ENCODE data around the gene HHIP. TPM values are rescaled to one million over a fixed set of nuclear protein-coding genes. Genes with fewer than 3 reads are reported as not detected.

Gene HHIP
- total RNA-seq, 1 experiment from 2014 or later = 0.32 TPM

DNA sequence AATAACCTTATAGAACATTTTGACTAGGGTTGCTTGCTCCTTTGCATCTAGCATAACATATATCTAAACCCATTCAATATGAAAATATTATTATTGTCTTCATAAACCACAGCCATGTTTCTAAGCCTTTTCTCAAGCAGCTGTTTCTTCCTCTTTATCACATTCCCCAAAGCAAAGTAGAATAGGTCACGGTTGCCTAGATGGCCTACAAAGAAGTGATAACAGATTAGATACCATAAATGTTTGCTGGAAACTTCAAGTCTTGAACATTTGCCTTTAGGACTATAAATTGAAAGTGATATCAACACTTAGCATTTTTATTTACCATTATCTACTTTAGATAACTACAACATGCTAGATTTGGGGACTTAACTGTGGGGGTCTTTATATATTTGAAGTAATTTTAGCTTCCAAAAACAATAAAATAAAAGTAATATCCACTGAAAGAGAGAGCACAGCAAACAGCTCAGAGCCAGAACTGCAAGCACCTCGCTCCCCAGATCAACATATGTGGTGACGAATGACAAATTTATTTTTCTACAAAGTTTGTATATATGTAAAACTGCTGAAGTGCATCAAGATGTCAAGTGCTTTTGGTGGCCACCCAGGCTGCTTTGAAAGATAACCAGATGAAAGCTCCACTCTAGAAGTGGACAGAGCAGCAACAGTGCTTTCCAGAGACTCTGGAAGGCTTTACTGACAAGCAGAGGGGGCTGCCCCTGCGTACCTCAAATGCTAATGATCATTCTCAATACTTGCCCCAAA is 8.0 kb downstream of the HHIP start:
- Histone ChIP-seq H3K4me3 (ENCODE audit: low read depth, low read length) (no peak overlapping the region), H3K27me3 (replicated peaks; ENCODE audit: control insufficient read depth, insufficient read depth, low read length) (no peaks in the 10 kb centered on the region), H3K36me3 (ENCODE audit: control insufficient read depth, insufficient read depth, low read length) (no peaks in the 10 kb centered on the region), H3K4me1 (no peaks in the 10 kb centered on the region), H3K9me3 (no peaks in the 10 kb centered on the region)
- BruUV-seq (replicated peaks) = no TSS peak
- H3K4me1 Mint-ChIP-seq (ENCODE audit: low read depth, unreplicated experiment) = no peaks in the 10 kb centered on the region
- intact Hi-C loops (cut with micrococcal nuclease; ENCODE audit: unreplicated experiment) = no loop called here
- CTCF ChIA-PET = no interaction called here
- H3K4me3 Mint-ChIP-seq (ENCODE audit: unreplicated experiment) = no peak overlapping the region
- TF ChIP-seq, protein P1, sequence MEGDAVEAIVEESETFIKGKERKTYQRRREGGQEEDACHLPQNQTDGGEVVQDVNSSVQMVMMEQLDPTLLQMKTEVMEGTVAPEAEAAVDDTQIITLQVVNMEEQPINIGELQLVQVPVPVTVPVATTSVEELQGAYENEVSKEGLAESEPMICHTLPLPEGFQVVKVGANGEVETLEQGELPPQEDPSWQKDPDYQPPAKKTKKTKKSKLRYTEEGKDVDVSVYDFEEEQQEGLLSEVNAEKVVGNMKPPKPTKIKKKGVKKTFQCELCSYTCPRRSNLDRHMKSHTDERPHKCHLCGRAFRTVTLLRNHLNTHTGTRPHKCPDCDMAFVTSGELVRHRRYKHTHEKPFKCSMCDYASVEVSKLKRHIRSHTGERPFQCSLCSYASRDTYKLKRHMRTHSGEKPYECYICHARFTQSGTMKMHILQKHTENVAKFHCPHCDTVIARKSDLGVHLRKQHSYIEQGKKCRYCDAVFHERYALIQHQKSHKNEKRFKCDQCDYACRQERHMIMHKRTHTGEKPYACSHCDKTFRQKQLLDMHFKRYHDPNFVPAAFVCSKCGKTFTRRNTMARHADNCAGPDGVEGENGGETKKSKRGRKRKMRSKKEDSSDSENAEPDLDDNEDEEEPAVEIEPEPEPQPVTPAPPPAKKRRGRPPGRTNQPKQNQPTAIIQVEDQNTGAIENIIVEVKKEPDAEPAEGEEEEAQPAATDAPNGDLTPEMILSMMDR (IDR thresholded peaks at IDR 0.05; ENCODE audit: insufficient read depth in 1 of 2, low read depth in 1 of 2, low read length in 1 of 2, severe bottlenecking in 1 of 2, unreplicated experiment in 1 of 2) = no peak
- H3K27me3 Mint-ChIP-seq (ENCODE audit: insufficient read depth, unreplicated experiment) = peaks cover 4% of the 10 kb centered on the region
- H3K27ac Mint-ChIP-seq (ENCODE audit: unreplicated experiment) = no peak overlapping the region
- H3K9me3 Mint-ChIP-seq (ENCODE audit: unreplicated experiment) = no peaks in the 10 kb centered on the region
- POLR2A ChIA-PET = no interaction called here
- DNase-seq = no peak
- H3K36me3 Mint-ChIP-seq (ENCODE audit: insufficient read depth, unreplicated experiment) = no peaks in the 10 kb centered on the region

DNA sequence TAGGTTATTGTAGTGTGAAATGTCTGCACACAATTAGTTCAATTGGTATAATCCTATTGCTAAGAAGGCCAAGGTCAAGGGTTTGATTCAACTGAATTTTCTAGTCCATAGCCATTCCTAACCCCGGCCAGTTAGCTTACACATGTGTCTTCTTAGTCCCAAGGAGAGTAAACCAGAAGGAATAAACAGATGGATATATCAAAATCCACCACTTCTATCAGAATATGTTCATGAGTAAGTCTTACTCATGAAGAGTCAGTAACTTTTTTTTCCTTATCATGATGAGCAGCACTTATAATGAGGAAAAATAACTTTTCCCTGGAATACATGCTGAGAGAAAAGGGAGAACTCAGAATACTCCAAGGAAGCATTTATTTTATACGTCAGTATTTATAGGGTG is 9.5 kb downstream of the HHIP start:
- peaks cover 4% of the 10 kb centered on the region for H3K27me3 Mint-ChIP-seq (ENCODE audit: insufficient read depth, unreplicated experiment)
- no peaks in the 10 kb centered on the region for H3K9me3 Mint-ChIP-seq (ENCODE audit: unreplicated experiment)
- ChIA-PET POLR2A (no interaction called here), CTCF (no interaction called here)
- DNase-seq = no peak
- H3K36me3 ChIP-seq (ENCODE audit: control insufficient read depth, insufficient read depth, low read length) = no peaks in the 10 kb centered on the region
- H3K27ac Mint-ChIP-seq (ENCODE audit: unreplicated experiment) = no peak overlapping the region
- no peak overlapping the region for H3K4me3 ChIP-seq (ENCODE audit: low read depth, low read length)
- BruUV-seq (replicated peaks) = no TSS peak
- intact Hi-C loops (cut with micrococcal nuclease; ENCODE audit: unreplicated experiment) = no loop called here
- no peaks in the 10 kb centered on the region for H3K9me3 ChIP-seq
- H3K4me3 Mint-ChIP-seq (ENCODE audit: unreplicated experiment) = no peak overlapping the region
- no peaks in the 10 kb centered on the region for H3K4me1 Mint-ChIP-seq (ENCODE audit: low read depth, unreplicated experiment)
- no peaks in the 10 kb centered on the region for H3K27me3 ChIP-seq (replicated peaks; ENCODE audit: control insufficient read depth, insufficient read depth, low read length)
- TF ChIP-seq, protein P1 (IDR thresholded peaks at IDR 0.05; ENCODE audit: insufficient read depth in 1 of 2, low read depth in 1 of 2, low read length in 1 of 2, severe bottlenecking in 1 of 2, unreplicated experiment in 1 of 2) = no peak
- H3K36me3 Mint-ChIP-seq (ENCODE audit: insufficient read depth, unreplicated experiment) = no peaks in the 10 kb centered on the region
- no peaks in the 10 kb centered on the region for H3K4me1 ChIP-seq

DNA sequence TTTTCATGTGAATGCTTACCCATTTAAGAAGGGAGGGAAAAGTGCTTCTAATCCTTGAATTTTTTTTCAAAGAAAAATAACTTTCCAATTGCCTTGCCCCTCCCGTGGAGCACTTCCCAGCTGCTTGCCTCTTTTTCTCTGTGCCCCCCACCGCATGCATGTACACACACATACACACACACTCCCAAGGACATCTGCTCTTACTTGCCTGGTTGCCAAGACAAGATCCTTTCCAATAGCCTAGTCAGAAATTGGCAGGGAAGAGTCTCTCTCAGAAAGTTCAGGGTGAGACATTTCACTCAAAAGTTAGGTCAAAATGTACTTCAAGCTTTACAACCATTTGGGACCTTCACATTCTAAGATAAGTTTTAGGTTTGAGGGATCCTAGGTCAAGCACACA is 10.9 kb downstream of the HHIP start:
- BruUV-seq (replicated peaks) = no TSS peak
- H3K36me3 ChIP-seq (ENCODE audit: control insufficient read depth, insufficient read depth, low read length) = no peaks in the 10 kb centered on the region
- no peak for DNase-seq
- no peaks in the 10 kb centered on the region for H3K9me3 Mint-ChIP-seq (ENCODE audit: unreplicated experiment)
- intact Hi-C loops (cut with micrococcal nuclease; ENCODE audit: unreplicated experiment) = no loop called here
- H3K9me3 ChIP-seq = no peaks in the 10 kb centered on the region
- CTCF ChIA-PET = no interaction called here
- H3K4me3 Mint-ChIP-seq (ENCODE audit: unreplicated experiment) = no peak overlapping the region
- TF ChIP-seq, protein P1 (IDR thresholded peaks at IDR 0.05; ENCODE audit: insufficient read depth in 1 of 2, low read depth in 1 of 2, low read length in 1 of 2, severe bottlenecking in 1 of 2, unreplicated experiment in 1 of 2) = no peak
- H3K27me3 Mint-ChIP-seq (ENCODE audit: insufficient read depth, unreplicated experiment) = peaks cover 4% of the 10 kb centered on the region
- POLR2A ChIA-PET = no interaction called here
- H3K36me3 Mint-ChIP-seq (ENCODE audit: insufficient read depth, unreplicated experiment) = no peaks in the 10 kb centered on the region
- no peak overlapping the region for H3K4me3 ChIP-seq (ENCODE audit: low read depth, low read length)
- H3K27me3 ChIP-seq (replicated peaks; ENCODE audit: control insufficient read depth, insufficient read depth, low read length) = no peaks in the 10 kb centered on the region
- H3K27ac Mint-ChIP-seq (ENCODE audit: unreplicated experiment) = no peak overlapping the region
- no peaks in the 10 kb centered on the region for H3K4me1 Mint-ChIP-seq (ENCODE audit: low read depth, unreplicated experiment)
- no peaks in the 10 kb centered on the region for H3K4me1 ChIP-seq
